RPMI7951 (cell line): ENCODE results near the gene KCNMB2. TPM values are rescaled to one million over a fixed set of nuclear protein-coding genes. Genes with fewer than 3 reads are reported as not detected.
A peak's percentile ranks its signal among the peaks of the same experiment; 100 is the strongest.
"Not testable (repeated sequence)": the region's sequence is repeated elsewhere in the genome, so short reads cannot be mapped to it uniquely, and the experiment has no call there.

Experiments
- DNase-seq: peaks from one replicate; pipeline ENCODE4 v3.0.0-alpha.2; 2012; ENCODE audit warnings: low read depth
- total RNA-seq: library from RNA; depleted of rRNA; stranded (reverse); fragments of >200 nt; shearing (Covaris generic); gene quantifications from 2 replicates; pipeline ENCODE4 v1.2.3, GENCODE V29; 2014

KCNMB2 gene
- total RNA-seq, 1 experiment from 2014 or later = 27.4 TPM

GRCh38 chr3:178519701-178520100 is 16.5 kb upstream of the KCNMB2 start:
- no peak for DNase-seq

GRCh38 chr3:178520451-178520850 is 15.8 kb upstream of the KCNMB2 start:
- peak; percentile 72 for DNase-seq

DNA sequence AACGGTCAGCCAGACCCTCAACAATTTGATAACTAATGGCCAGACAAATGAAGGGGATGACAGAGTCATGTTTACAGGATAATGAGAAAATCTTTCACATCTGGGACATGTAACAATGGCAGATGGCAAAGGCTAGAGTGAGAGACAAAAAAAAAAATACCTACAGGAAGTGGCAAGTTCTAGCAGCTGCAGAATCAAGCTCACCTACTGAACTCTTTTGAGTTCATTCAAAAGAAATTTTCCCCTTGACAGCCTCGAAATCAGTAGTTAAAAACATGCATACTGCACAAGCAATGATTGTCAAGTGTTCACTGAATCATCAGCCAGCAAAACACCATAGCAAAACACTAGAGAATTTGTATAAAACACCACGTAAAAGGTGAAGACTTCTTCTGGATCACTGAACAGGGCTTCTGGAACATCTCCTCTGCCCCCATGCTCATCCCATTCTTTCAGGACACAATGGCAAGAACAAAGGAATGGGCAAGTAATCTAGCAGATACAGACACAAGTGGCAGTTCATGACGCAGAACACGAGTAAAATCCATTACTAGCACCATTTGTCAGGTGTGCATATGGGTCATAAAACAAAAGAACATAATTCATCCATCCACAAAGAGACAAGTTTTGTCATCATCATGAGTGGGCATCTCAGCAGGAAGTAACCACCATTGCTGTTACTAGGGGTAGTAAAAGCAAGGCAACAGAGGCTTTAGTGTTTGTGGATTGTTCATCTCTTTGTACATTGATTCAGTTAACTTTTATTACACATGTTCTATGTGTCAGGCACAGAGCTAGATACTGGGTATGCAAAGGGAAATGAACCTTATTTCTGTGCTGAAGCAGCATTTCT is 13.8 kb upstream of the KCNMB2 start:
- no peak for DNase-seq

GRCh38 chr3:178525251-178525650 is 11.0 kb upstream of the KCNMB2 start:
- no peak for DNase-seq

DNA sequence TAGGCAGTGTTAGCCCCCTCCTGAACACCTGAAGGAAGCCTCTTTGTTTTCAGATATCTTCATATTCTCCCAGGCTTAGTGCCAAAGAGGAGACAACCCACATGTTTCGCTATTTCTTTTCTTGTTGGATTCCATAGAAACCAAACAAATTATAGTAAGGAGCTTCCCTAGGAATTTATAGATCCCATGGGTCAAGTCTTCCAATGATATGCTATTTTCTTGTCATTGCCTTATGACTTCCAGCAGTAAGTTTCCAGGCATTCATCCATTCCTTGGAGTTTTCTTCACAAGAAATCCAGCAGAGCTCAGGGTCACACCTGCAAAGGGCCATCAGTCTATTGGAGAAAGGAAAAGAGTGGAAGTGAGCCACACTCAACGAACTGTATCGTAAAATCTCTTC is 9.9 kb upstream of the KCNMB2 start:
- no peak for DNase-seq

DNA sequence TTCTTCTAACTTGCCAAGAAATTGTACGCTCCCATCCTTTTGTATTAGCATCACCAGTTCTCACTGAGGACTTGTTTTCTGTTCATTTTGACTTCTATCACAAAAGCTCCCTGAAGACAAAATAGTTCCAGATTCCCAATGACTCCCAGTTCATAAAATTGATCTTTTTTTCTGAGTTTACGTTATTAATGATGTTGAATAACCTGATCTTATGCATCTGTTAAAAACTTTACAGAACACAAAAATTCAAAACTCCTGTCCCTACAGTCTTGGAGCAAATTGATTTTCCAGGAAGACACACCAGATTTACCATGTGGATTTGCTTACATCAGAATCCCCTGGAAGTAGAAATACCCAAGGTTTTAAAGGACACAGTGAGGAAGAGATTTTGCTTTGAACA is 8.3 kb upstream of the KCNMB2 start:
- no peak for DNase-seq

- no peak for DNase-seq
These were observed 6.5 kb upstream of the KCNMB2 start for GRCh38 chr3:178529606-178530225.

DNA sequence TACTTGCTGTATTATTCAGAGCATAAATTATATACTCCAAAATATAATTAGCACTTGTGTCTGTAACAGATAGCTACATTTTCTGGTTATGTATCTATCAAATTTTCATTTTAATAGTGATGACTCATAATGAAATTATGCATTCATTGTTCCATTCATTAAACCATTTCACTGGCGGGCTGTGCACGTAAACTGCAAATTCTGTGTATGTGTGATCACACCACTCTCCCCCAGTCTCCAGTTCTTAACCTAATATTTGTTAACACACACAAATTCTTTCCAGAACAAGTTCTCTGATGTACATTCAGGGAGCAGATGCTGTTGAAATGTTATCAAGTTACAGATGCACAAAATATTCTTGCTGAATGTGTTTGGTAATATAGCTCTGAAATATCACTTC is 3.8 kb upstream of the KCNMB2 start:
- DNase-seq = no peak

GRCh38 chr3:178537122-178537705 is 978 bp downstream of the KCNMB2 start:
- no peak for DNase-seq

GRCh38 chr3:178538056-178538455 is 1.8 kb downstream of the KCNMB2 start:
- peak; percentile 50 for DNase-seq

DNA sequence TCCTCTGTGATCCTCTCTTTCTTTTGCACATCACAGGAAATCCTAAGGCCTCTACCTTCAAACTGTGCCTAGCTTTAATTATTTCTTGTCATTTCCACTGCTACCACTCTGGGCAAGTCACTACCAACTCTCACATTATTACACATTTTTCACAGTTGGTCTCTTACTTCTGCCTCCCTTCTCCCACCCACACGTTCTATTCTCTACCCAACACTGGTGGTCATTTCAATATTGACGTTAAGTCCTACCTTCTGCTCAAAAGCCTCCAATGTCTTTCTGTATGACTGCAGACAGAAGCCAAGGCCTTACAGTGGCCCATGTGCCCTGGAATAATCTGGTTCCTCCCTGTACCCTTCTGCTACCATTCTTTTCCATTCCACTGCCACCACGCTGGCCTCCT is 3.9 kb downstream of the KCNMB2 start:
- DNase-seq = no peak

DNA sequence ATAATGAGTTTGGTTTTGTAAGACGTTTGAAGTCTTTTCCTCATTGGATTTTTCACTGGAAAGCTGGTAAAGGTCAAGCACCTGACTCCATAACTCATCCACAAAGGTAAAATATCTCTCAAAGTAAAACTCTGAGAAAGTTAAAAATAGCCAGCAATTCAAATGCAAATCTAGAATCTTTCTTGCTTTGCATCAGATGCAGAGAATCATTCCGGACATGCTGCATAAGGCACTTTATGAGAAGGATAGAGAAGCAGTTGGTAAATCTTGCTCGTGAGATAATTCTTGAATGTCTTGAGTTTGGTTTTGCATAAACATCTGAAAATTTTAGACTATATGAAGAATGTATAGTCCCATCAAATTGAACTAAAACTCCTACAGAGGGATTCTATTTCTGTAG is 9.1 kb downstream of the KCNMB2 start:
- DNase-seq = no peak

DNA sequence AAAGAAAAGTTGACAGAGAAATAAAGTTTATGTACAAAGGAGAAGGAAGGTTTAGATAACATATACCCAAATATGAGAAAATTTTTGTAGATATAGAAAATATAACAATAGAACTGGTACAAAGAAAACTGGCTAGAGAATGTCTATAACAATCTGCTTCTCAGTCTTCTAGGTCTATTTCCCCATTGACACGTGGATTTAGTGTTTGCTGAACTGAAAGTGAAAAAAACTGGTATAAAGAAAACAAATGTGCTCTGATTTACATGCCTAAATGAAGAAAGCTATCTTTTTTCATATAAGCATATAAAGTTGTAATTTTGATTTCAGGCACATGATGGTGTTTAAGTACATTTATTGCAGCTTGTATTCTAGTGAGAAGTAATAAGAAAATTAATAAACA is 9.8 kb downstream of the KCNMB2 start:
- no peak for DNase-seq

DNA sequence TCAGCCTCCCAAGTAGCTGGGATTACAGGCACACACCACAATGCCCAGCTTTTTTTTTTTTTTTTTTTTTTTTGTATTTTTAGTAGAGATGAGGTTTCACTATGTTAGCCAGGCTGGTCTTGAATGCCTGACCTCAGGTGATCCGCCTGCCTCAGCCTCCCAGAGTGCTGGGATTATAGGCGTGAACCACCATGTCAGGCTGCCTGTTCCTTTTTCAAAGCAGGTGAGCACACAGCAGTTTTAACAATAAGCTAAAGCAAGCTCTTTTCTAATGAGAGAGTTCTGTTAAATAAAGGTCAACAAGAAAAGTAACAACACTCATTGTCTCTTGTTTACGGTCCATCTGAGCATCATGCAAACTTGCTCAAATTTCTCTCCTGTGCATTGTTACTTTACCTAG is 13.2 kb downstream of the KCNMB2 start:
- not testable (repeated sequence) for DNase-seq

DNA sequence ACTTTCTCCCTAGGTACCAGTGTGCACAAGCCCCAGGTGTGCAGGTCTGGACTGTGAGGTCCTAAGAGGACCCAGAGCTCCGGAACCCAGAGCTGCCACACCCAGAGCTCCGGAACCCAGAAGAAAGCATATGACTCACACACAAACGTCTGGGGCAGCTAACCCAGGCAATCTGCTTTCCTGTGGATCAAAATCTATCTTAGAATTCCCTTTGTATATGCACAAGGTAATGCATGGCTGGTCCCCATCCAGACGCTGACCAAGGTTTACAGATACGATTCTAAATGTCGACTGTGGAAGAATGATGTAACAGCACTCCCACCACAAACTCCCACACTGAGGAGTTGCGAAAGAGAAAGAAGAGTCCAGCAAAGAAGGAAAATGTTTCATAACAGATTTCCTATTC is 15.7 kb downstream of the KCNMB2 start:
- DNase-seq = peak; percentile 83

DNA sequence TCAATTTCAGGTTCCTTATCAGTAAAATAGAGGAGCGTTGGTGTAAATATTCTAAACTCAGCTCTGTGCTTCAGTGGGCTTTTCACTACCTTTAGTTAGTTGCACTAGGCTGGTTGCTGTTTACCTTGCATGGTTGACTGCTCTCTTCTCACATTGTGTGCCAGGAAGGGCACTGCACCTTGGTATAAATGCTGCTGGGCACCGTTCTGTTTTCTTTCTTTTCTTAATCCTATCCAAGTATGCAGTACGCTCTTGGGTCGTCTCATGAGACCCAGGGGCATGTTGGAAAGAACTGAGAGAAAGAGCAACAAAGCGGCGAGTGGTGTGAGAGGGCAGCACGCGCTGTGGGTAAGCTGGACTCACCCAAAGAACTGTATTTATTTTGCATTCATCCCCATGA is 22.4 kb downstream of the KCNMB2 start:
- DNase-seq = no peak

DNA sequence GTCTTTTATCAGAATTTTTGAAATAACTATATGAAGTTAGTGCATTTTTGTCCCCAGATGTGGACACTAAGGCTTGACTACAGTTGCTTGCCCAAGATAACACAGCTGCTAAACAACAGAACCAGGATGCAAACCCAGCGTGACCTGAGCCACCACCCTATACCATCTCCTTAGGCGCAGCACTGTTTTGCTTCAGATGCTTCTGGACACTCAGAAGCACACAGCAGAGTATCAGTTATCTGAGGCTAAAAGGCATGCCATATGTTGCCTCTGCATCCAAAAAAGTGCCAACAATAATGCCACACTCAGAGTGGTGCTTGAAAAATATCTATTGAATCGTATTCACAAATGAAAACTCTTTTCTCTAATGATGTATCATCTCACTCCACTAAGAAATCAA is 24.5 kb downstream of the KCNMB2 start:
- no peak for DNase-seq

DNA sequence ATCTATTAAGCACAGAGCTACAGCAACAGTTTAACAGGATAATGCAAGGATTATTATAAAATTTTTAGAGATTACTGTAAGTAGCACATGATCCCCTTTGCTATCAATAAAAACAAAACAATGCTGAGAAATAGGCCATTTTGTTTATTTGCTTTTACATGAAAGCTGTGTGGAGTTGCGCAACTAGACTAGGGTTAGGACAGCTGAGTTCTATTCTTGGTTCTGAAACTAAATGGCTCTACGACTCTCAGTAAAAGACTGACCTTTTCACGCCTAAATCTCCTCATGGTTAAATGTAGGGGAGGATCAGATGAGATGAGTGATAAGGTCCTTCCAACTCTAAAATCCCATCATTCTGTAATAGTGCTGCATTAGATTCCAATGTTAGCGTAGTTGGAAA is 25.0 kb downstream of the KCNMB2 start:
- peak; percentile 26 for DNase-seq

- DNase-seq = peak; percentile 57
These were observed 26.1 kb downstream of the KCNMB2 start for GRCh38 chr3:178562143-178562946.

DNA sequence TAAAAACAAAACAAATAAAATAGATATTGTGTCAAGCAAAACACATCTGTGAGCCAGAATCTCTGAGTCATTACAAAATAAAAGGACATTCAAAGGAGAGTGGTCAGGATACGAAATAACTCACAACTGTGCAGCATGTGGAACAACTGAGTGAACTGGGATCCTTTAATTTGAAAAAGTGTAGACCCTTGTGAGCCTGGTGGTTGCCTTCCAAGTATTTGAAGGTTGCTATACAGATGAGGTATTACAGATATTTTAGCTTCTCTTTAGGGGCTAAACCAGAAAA is 26.7 kb downstream of the KCNMB2 start:
- peak; percentile 71 for DNase-seq

DNA sequence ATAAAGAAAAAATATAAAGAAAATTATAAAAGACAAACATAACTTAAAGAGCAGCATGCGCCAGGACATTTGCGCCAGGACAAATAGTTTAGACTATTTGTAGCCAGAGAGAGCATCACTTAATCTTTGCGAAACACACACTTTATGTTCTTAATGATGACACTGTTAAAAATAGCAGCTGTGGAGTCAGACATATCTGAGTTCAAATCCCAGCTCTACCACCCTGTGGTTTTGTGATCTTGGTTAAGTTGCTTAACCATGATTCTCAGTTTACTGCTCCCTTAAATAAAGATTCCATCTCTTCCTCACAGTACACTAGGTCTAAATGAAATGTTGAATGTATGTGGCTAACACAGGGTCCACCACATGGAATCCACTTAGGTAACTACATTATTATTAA is 31.4 kb downstream of the KCNMB2 start:
- DNase-seq = no peak

DNA sequence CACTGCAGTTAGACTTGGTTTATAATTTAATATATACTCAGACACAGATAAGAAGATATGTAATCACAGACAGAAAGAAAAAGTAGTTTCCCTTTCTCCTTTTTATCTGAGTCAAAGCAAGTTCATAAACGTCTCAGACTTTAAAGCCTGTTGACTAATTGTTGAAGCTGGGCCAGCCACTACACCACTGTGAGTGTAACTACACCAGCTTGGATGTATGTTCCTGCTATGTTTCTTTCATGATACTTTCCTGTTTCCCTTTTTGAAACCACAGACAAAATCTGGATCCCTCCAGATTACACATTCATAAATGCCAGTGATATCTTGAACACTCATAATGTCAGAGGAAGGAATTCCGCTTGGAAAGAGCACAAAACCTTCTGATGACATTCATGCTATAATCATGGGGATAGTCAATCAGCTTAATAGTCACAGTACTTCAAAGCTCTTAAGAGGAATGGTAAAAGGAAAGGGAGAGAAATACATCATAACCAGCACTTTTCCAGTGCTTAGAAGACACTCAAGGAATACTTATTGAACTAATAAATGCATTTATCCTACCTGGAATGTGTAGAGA is 32.0 kb downstream of the KCNMB2 start:
- peak; percentile 24 for DNase-seq
